Stomach smooth muscle (tissue), 2 donors: ENCODE data around the gene DRD1.

Source experiments
- H3K27ac ChIP-seq: one replicate; pipeline ENCODE4 v1.7.0; 2013; ENCODE audit warnings: mild to moderate bottlenecking, low read length, inconsistent platforms
- H3K27me3 ChIP-seq, 2 donors: one replicate each; pipeline ENCODE4 v1.7.0; 2013; ENCODE audit warnings: low read length in 2 of 2; ENCODE audit not compliant: insufficient read depth in 2 of 2, control insufficient read depth in 1 of 2
- H3K36me3 ChIP-seq, 2 donors: one replicate each; pipeline ENCODE4 v1.7.0; 2013; ENCODE audit warnings: low read length in 2 of 2; ENCODE audit not compliant: control insufficient read depth in 2 of 2, insufficient read depth in 2 of 2
- H3K4me1 ChIP-seq: one replicate; pipeline ENCODE4 v1.7.0; 2013; ENCODE audit warnings: low read length; ENCODE audit not compliant: control insufficient read depth, insufficient read depth
- H3K4me3 ChIP-seq, 2 donors: one replicate each; pipeline ENCODE4 v1.7.0; 2013; ENCODE audit warnings: low read length in 2 of 2
- H3K9ac ChIP-seq, 2 donors: one replicate each; pipeline ENCODE4 v1.7.0; 2013; ENCODE audit warnings: low read length in 2 of 2, mild to moderate bottlenecking in 1 of 2
- H3K9me3 ChIP-seq, 2 donors: one replicate each; pipeline ENCODE4 v1.7.0; 2013; ENCODE audit warnings: low read length in 2 of 2; ENCODE audit not compliant: control insufficient read depth in 2 of 2
- donor health status: healthy.
- donor health status: Pancreatic carcinoma.

The DRD1 gene

DNA sequence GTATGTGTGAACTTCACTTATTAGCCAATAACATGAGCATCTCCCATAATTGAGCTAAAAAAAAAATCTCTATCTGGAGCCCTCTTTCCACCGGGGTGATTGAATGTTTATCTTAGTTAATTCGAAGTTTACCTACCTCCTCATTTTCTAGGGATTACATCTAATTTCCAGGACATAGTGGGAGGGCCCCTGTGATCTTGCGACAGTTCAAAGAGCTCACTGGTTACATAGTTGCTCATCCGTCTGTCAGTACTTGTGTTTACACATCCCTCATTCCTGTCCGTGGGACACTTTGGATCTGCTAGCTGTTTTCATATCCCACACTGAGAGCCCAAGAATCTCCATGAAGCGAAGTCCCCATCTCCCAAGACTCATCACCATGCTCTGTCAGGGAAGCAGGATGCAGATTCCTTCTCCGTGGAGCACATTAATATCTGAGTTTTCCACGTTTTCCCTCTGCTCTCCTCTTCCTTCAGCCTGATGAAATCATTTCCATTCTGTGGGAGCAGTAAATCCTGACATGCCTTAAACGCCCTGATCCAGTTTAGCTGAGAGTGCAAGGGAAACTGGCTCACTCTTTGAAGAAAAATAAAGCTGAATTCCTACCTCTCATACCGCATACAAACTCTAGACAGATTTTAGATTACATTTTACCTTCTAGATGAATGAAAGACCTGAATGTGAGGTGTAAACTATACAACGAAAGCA, 24.2 kb upstream of the DRD1 start:
- Histone ChIP-seq H3K27ac (no peak overlapping the region), H3K9me3 (no peaks in the 10 kb centered on the region), H3K27me3 (peaks cover 0 to 9% of the 10 kb centered on the region in 2 donors), H3K4me3 (no peak overlapping the region), H3K9ac (no peak overlapping the region), H3K36me3 (no peaks in the 10 kb centered on the region), H3K4me1 (no peaks in the 10 kb centered on the region)

- Histone ChIP-seq H3K4me1 (no peaks in the 10 kb centered on the region), H3K9ac (no peak overlapping the region), H3K36me3 (no peaks in the 10 kb centered on the region), H3K9me3 (no peaks in the 10 kb centered on the region), H3K4me3 (no peak overlapping the region), H3K27me3 (peaks cover 0 to 5% of the 10 kb centered on the region in 2 donors), H3K27ac (no peak overlapping the region)
Measured at GRCh38 chr5:175466700-175467318, 22.8 kb upstream of the DRD1 start.

DNA sequence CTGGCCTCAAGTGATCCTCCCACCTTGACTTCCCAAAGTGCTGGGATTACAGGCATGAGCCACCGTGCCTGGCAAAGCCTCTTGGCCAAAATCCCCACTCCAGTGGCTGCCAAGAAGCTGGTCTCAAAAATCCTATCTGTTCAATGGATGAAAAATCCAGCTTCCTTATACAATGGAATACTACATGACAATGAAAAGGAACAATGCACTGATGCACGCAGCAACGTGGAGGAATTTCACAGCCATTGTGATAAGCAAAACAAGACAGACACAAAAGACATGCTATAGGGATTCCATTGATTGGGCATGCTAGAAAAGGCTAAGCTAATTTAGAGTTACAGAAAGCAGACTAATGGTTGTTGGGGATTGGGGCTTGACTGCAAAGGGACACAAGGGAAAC, 21.3 kb upstream of the DRD1 start:
- Histone ChIP-seq H3K36me3 (no peaks in the 10 kb centered on the region), H3K9ac (no peak overlapping the region), H3K9me3 (no peaks in the 10 kb centered on the region), H3K27me3 (peaks cover 0 to 7% of the 10 kb centered on the region in 2 donors), H3K4me1 (no peaks in the 10 kb centered on the region), H3K4me3 (no peak overlapping the region), H3K27ac (no peak overlapping the region)

DNA sequence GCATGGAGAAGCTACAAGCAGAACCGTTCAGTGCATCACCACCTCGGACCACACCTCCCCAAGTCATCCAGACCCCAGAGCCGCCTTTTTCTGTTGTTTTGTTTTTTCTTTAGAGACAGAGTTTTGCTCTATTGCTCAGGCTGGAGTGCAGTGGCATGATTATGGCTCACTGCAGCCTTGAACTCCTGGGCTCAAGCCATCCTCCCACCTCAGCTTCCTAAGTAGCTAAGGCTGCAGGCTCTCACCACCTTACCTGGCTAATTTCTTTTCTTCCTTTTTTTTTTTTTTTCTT, 20.9 kb upstream of the DRD1 start:
- Histone ChIP-seq H3K4me1 (no peaks in the 10 kb centered on the region), H3K9me3 (no peaks in the 10 kb centered on the region), H3K4me3 (no peak overlapping the region), H3K36me3 (no peaks in the 10 kb centered on the region), H3K27me3 (peaks cover 0 to 5% of the 10 kb centered on the region in 2 donors), H3K9ac (no peak overlapping the region), H3K27ac (no peak overlapping the region)

- Histone ChIP-seq H3K4me1 (no peaks in the 10 kb centered on the region), H3K27me3 (peaks cover 0 to 5% of the 10 kb centered on the region in 2 donors), H3K36me3 (no peaks in the 10 kb centered on the region), H3K9ac (no peak overlapping the region), H3K9me3 (no peaks in the 10 kb centered on the region), H3K4me3 (no peak overlapping the region), H3K27ac (no peak overlapping the region)
Measured at GRCh38 chr5:175464074-175464941, 20.3 kb upstream of the DRD1 start.

DNA sequence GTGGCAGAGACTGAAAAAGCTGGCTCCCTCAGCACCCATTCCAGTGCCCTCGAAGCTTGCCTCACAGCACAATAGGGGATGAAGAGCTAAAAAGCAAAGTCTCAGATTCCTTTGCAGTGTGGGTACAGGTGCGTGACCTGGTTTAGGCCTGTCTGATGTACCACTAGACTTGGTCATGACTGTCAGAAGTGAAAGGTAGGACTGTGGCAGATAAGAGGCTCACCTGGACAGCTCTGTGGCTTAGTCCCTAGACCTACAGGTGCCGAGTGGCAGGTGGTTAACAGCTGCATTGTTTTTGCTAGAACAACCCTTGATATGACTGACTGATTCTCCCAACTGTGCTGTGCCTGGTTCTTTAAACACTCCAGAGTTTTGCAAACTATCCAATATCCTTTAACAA, 19.7 kb upstream of the DRD1 start:
- Histone ChIP-seq H3K9ac (no peak overlapping the region), H3K27ac (no peak overlapping the region), H3K36me3 (no peaks in the 10 kb centered on the region), H3K9me3 (no peaks in the 10 kb centered on the region), H3K27me3 (peaks cover 0 to 5% of the 10 kb centered on the region in 2 donors), H3K4me3 (no peak overlapping the region), H3K4me1 (no peaks in the 10 kb centered on the region)

GRCh38 chr5:175461370-175461769, 17.4 kb upstream of the DRD1 start:
- Histone ChIP-seq H3K9me3 (no peaks in the 10 kb centered on the region), H3K9ac (no peak overlapping the region), H3K4me1 (no peaks in the 10 kb centered on the region), H3K27me3 (peaks cover 0 to 5% of the 10 kb centered on the region in 2 donors), H3K4me3 (no peak overlapping the region), H3K27ac (no peak overlapping the region), H3K36me3 (no peaks in the 10 kb centered on the region)

DNA sequence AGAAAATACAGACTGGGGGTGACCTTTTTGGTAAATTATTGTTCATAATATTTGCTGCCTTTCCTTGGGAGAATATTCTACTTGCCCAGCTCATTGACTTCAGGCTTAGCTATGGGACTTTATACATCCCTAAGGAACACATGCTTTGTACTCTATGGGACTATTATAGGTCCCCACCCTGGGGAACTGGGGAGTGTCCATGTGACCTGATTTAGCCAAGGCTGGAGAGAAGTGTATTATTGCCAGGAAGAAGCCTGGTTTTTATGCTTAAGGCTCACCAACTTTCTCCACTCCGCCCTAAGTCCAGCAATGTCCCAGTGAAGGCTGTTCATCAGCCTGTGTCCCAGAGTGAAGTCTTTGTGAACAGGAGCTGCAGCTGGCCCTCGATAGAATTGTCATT, 16.6 kb upstream of the DRD1 start:
- no peaks in the 10 kb centered on the region for H3K9me3 ChIP-seq
- H3K9ac ChIP-seq, result no peak overlapping the region
- peaks cover 0 to 3% of the 10 kb centered on the region in 2 donors for H3K27me3 ChIP-seq
- no peak overlapping the region for H3K27ac ChIP-seq
- H3K36me3 ChIP-seq, result no peaks in the 10 kb centered on the region
- H3K4me3 ChIP-seq, result no peak overlapping the region
- H3K4me1 ChIP-seq, result no peaks in the 10 kb centered on the region

GRCh38 chr5:175460126-175460525, 16.1 kb upstream of the DRD1 start:
- no peaks in the 10 kb centered on the region for H3K4me1 ChIP-seq
- H3K27ac ChIP-seq, result no peak overlapping the region
- H3K36me3 ChIP-seq, result no peaks in the 10 kb centered on the region
- H3K4me3 ChIP-seq, result no peak overlapping the region
- no peak overlapping the region for H3K9ac ChIP-seq
- H3K27me3 ChIP-seq, result peaks cover 0 to 3% of the 10 kb centered on the region in 2 donors
- no peaks in the 10 kb centered on the region for H3K9me3 ChIP-seq

DNA sequence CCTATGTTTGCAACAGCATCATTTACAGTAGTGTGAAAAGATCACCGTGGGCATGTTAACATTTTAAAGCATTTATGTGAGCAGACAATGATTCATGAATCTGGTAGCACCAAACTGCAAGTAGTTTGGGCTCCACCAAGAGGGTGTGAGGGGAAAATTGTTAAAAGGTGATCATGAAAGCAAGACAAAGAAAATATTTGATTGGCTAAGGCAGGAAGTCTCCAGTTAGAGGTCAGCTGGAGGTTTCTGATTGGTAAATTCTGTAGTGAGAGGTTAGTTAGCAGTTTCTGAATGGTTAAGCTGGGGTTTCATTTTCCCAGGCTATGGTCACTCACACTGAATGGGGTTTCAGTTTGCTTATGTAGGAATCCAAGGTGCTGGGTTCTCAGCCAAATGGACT, 13.5 kb upstream of the DRD1 start:
- H3K9ac ChIP-seq, result no peak overlapping the region
- no peak overlapping the region for H3K27ac ChIP-seq
- peaks cover 2 to 13% of the 10 kb centered on the region in 2 donors for H3K27me3 ChIP-seq
- no peaks in the 10 kb centered on the region for H3K4me1 ChIP-seq
- no peaks in the 10 kb centered on the region for H3K9me3 ChIP-seq
- H3K4me3 ChIP-seq, result no peak overlapping the region
- H3K36me3 ChIP-seq, result no peaks in the 10 kb centered on the region
